ENCODE measurements around the gene JUN. TPM values are rescaled to one million over a fixed set of nuclear protein-coding genes. Genes with fewer than 3 reads are reported as not detected.

Gene JUN
- polyA plus RNA-seq, 1 of the 3 experiments (the other 2 are of a cell fraction): 66.5 TPM

Other genes with a start within 250 kb of the JUN start
- 6.9 and 9.1 TPM in 2 replicates for gene OMA1, start 237.3 kb downstream of the JUN start, polyA plus RNA-seq (2012; rRNA removed)
- gene TACSTD2, start 206.8 kb downstream of the JUN start, polyA plus RNA-seq (2012; rRNA removed): 0.02 TPM in 1 of 2 replicates, not detected in the other
- 10.7 and 14.2 TPM in 2 replicates for gene MYSM1, start 84.0 kb downstream of the JUN start, polyA plus RNA-seq (2012; rRNA removed)

Measured in SK-N-SH (cell line).